H54 (cell line): ENCODE results near the gene ABHD10.

Experiments used
- DNase-seq: peaks from one replicate; pipeline ENCODE4 v3.0.0; 2011; ENCODE audit warnings: low spot score, mixed read lengths; ENCODE audit not compliant: insufficient read length
- FAIRE-seq: peaks from 3 replicates; lab custom pipeline; 2011; peaks lifted over from hg19 to GRCh38; lab: Jason Lieb, UNC
- POLR2A ChIP-seq: IDR thresholded peaks from 2 replicates; pipeline ENCODE4 v1.6.1; 2011; ENCODE audit warnings: low read depth, mild to moderate bottlenecking, low read length

ABHD10 gene

DNA sequence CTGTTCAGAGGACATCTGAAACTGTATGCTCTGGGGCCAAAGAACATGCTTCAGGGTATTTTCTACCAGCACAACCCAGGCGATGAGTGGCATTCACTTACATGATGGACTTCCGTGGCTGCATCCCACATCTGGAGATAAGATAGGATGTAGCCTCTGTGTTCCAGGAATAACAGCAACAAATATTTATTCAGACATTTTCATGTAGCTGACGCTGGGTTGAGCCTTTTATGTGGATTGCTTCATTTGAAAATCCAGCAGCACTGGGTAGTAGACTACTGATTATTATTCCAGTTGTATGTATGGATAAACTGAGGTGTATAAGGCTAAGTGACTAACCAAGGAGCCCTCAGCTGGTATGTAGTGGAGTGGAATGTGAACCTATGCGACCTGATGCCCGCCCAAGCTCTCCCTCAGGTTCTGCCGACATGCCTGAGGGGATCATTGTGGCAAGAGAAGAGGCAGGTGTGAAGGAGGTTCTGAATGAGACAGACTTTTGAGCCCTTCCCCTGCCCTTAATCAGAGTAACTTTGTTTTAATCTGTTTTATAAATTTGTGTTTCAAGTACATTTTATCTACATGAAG lies 25.9 kb upstream of the ABHD10 start:
- DNase-seq (no peak), FAIRE-seq (no peak)
- TF ChIP-seq POLR2A = no peak

DNA sequence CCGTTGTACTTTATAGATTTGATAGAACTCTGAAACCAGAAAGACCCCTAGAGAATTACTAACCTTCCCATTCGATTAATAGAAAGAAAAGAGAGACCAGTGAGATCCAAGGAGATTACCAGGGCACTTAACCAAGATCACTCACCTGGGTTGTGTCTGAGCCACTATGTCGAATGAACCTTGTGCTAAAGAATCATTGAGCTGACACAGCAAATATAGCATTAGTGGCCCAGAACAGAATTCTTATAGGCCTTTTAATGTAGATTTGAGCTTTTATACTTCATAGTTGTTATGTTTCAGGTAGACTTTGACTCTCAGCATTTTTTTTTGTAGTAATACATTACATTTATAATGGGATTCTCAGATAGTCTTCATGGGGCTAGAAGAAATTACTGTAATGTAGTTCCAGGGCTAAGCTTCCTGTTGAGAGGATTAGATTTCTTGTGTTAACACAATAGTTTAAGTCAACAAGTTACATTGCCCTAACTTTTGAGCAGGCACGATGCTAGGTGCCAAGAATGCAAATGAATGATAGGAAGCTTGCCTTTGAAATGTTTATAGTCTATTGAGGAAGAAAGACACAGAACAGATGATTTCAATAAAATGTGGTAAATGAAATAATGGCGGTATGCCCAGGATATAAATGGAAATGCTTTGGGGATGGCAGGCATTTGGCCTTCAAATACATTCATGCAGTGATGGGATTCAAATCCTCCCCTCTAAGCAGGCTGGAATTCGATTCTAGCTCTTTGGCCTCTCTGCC lies 24.4 kb upstream of the ABHD10 start:
- DNase-seq (no peak), FAIRE-seq (no peak)

DNA sequence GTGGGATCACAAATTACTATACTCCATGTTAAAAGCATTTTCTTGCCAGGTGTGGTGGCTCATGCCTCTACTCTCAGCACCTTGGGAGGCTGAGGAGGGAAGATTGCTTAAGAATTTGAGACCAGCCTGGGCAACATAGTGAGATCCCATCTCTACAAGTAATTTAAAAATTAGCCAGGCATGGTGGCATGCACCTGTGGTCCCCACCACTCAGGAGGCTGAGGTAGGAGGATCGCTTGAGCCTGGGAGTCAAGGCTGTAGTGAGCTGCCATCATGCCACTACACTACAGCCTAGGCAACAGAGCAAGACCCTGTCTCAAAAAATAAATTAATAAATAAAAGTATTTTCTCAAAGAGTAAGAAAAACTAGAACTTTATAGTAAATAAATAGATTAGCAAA lies 22.9 kb upstream of the ABHD10 start:
- FAIRE-seq (no peak), DNase-seq (no peak)
- TF ChIP-seq POLR2A = no peak

More for the DNA sequence above, 24.4 kb upstream of the ABHD10 start:
- no peak for TF ChIP-seq POLR2A

DNA sequence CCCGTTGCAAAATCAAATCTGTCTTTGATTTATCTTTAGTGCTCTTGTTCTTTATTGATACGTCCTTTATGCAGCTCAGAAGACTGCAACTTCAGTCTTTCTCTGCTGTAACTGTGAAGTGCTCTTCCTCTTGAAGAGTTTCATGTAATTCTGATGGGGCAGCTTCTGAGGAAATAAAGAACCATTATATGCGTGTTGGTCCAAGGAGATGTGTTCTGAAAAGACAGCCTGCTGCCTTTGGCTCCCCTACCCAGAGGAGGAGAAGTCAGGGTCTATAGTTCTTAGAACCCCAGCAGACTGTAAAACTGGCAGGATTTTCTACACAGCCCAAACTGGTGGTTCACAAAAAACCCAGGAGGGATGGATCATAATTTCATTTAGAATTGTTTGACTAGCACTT lies 22.4 kb upstream of the ABHD10 start:
- FAIRE-seq (no peak), DNase-seq (no peak)
- TF ChIP-seq POLR2A = no peak

DNA sequence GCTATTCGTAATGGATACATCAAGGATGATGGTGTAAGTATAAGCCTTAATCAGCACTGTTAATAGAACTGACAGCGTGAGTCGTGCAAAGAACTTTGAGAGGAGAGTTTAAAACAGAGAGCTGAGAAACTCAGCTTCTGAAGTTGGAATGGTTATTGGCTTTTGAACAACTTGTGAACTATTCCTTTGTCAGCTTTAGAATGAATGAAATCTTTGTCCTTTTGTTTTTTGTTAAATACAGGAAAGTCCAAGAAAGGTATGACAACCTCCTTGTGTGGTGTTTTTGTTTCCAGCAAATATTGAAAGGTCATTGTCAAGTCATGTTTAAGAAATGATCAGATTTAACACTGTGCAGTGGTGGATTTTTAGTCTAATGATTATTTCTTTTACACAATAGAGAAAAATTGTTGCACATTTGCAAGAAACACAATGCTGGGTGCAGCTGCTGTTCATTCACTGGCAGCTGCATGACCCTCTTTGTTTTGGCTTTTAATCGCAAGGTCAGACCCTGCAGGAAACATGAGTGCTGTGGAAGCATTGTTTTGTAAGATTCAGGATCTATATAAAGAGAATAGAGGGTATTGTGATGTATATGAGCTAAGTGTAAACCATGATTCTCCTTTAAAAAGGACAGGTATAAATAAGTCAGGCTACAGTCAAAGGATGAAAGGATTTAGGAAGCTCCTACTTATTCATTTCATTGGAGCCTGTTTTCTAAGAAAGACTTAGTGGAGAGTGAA lies 21.7 kb upstream of the ABHD10 start:
- no peak for DNase-seq

DNA sequence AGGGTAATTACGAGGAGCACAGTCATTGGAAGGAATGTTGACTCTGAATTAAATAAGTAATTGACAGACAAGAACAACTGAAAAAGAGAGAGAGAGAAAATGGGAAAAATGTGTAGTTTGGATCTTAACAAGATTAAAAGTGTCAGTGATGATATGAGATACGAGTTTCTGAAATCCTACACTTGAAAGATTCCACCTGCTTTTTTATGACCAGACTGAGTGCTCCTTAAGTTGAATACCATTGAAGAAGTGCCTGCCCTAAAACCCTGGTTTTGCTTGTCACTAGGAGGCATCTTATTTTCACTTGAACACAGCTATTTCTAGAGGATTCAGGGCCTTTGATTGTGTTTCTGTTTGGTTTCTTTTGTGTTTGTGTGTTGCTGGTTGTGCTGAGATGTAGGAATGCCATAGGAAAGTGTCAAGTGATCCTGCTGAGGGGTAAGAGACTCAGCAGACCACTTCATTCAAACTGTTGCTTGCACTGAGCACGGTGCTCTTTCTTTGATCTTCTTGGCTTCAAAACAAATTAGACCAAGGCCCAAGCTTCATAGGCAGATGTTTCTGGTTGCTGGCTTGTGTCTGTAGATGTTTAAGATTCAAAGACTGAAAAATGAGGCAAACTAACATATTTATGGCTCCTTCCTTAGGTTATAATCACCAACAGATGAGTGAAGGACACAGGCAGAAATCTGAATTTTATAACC lies 17.2 kb upstream of the ABHD10 start:
- DNase-seq (no peak), FAIRE-seq (peak; percentile 82)

More for the DNA sequence above, 21.7 kb upstream of the ABHD10 start:
- no peak for TF ChIP-seq POLR2A
- peak; percentile 81 for FAIRE-seq

DNA sequence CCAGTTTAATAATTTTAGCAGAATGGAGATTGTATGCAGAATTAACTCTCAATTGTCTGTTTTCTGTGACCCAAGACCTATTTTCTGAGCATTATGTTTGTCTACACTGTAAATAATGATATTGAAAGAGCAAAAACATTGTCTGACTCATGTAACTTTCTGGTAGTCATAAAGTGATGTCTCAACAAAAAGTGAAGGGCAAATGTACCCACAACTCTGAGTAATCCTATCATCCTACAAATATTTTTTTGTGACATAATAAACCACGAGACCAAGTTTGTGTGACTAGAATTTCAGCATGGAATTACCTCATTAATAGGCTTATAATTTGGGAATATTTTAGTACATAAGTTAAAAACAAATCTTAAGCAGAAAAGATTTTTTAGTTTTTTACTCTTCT lies 15.4 kb upstream of the ABHD10 start:
- DNase-seq = no peak
- peak; percentile 88 for FAIRE-seq
- TF ChIP-seq POLR2A = no peak

More for the DNA sequence above, 17.2 kb upstream of the ABHD10 start:
- no peak for TF ChIP-seq POLR2A

DNA sequence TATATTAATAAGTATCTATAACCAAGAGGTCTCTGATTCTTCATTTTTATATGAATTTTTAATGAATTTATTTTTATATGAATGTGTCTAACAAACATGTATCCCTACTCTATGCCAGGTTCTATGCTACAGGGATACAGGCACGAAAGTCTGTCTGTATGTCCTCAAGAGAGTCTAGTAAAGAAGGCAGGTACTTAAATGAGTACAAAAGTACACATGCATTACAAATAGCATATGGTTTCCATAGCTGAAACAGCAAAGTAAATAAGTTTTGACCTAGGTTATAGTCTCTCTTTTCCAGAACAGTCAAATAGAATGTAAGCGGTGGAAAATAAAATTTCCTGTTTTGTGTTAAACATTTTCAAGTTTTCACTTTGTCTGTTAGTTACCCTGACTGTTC lies 13.3 kb upstream of the ABHD10 start:
- FAIRE-seq (peak; percentile 33), DNase-seq (no peak)
- no peak for TF ChIP-seq POLR2A

DNA sequence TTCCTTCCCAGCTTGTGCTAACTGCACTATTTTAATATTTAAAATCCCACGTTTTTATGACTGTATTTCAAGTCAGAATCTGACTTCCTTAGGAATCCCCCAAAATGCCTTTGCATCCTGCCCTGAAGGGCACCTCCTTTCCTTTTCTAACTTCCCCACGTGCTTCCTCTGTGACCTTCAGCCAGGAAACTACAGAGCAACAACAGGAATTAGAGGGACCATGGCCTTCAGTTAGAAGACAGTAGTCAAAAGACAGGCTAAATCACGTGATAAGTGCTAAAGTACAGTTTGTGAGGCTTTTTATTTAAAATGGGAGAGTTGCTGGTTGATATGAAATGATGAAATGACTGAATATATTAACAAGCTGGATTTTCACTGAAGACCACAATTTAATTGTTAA lies 11.8 kb upstream of the ABHD10 start:
- no peak for TF ChIP-seq POLR2A
- DNase-seq (no peak), FAIRE-seq (peak; percentile 33)

DNA sequence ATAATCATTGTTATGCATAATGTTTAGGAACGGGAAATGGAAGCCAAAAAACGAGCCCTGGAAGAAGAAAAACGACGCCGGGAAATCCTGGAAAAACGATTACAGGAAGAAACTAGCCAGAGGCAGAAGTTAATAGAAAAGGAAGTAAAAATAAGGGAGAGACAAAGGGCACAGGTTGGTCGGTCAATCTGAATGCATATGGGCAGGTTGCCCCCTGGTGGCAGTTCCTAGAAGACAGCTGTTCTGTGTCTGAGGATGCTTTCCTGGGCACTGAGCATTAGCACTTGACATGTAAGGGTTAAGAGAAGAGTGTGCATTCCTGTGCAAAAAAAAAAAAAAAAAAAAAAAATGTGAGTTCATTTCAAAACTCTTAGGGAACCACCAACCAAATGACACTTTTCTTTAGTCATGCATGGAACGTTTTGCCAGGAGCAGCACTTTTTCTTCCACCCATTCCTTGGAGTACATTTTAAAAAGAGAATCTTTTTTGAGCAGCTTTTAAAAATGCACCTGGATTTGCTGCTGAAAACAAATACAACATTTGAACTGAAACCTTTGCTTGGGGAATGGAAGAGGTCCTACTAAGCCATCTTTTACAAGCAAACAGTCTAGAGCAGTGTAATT lies 11.1 kb upstream of the ABHD10 start:
- DNase-seq = peak; percentile 5
- peak; percentile 90 for FAIRE-seq
- no peak for TF ChIP-seq POLR2A

DNA sequence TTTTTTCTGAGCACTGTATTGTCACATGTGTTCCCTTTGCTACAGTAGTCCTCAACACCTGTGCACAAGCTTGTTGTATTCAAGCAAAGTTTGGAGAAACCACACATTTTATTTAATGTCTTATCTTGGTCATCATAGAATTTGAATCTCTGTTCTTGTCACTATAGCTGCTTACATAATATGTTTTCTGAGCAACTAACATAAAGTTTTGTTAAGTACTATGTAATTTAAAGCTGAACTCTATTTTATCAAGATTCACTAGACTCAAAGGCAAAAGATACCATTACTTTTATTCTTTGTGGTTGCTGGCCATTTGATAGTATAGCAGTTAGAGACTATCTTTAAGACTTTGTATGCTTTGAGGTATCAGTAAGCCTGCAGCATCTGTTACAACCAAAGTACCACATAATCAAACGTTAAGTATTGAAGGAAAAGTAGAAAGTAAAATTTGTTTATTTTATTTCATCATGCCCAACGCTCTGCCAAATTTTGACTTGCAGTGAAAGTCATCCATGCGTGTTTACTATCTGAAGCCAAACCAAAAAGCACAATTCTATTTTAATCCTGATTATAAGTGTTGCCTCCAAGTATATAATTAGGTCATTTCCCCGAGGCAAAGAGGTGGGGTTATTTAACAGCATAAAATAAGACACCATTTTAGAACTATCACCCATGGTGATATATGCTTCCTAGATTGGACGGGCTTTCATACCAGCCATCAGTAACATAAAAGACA lies 10.3 kb upstream of the ABHD10 start:
- DNase-seq = no peak
- FAIRE-seq = no peak

DNA sequence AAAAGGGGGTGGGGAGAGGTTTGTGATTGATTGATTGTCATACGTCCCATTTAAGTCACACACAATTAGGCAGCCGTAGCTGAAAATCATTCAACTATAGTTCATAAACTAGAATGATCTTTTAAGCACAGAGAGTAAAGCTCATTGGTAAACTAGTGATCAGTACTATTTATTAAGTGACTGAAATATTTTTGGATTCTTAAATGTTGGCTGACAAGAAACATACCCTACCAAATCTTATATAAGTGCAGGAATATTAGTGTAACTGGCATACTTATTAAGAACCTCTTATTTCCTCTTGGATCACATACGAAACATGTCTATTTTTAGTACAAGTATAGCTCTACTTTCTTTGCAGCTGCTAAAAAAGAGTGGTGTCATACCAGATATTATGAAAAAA lies 8.4 kb upstream of the ABHD10 start:
- FAIRE-seq = no peak
- TF ChIP-seq POLR2A = no peak
- DNase-seq = no peak

More for the DNA sequence above, 10.3 kb upstream of the ABHD10 start:
- TF ChIP-seq POLR2A = no peak
